Measurements from ENCODE around the gene JAK1.

The JAK1 gene

DNA sequence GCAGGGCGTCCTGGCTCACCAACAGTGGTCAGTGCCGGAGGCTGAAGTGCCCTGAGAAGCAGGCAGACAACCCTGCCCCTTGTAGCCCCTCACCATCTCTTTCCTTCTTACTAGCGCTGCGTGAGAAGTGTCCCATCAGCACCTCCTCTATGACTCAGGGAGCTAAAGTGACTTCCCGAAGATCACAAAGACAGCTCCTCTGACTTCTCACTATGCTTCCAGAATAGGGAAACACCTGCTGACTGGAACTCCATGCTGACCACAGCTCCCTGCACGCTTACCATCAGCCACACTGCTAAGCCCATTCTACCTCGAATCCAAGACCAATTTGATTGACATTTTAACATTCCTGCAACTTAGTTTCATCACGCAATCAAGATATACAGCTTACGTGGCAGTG, 92.8 kb downstream of the JAK1 start:
- DNase-seq (ENCODE audit: low read depth), result no peak
- TF ChIP-seq, protein P1, sequence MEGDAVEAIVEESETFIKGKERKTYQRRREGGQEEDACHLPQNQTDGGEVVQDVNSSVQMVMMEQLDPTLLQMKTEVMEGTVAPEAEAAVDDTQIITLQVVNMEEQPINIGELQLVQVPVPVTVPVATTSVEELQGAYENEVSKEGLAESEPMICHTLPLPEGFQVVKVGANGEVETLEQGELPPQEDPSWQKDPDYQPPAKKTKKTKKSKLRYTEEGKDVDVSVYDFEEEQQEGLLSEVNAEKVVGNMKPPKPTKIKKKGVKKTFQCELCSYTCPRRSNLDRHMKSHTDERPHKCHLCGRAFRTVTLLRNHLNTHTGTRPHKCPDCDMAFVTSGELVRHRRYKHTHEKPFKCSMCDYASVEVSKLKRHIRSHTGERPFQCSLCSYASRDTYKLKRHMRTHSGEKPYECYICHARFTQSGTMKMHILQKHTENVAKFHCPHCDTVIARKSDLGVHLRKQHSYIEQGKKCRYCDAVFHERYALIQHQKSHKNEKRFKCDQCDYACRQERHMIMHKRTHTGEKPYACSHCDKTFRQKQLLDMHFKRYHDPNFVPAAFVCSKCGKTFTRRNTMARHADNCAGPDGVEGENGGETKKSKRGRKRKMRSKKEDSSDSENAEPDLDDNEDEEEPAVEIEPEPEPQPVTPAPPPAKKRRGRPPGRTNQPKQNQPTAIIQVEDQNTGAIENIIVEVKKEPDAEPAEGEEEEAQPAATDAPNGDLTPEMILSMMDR (IDR thresholded peaks at IDR 0.05; ENCODE audit: control insufficient read depth, extremely low read depth, insufficient read depth), result no peak
- H3K4me3 ChIP-seq (ENCODE audit: low read depth, low read length), result no peak overlapping the region

- TF ChIP-seq, protein P1 (IDR thresholded peaks at IDR 0.05; ENCODE audit: control insufficient read depth, extremely low read depth, insufficient read depth), result no peak
Measured at GRCh38 chr1:64872067-64872466, 94.3 kb downstream of the JAK1 start.

DNA sequence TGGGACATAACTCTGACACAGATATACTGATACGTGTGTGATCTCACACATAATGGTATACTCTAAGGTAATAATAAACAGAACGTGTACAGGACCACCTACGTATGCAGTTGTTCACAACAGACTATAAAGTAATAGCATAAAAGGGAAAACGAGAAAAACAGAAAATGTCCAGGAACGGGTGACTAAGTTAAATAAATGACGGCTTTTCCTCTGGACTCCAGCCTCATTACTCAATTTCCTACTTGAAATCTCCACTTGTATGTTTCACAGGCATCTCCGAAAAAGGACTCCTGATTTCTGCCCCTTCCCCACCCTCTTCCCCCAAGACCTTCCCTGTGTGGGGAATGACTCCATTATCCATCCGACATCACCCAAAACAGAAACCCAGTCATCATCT, 95.1 kb downstream of the JAK1 start:
- H3K4me3 ChIP-seq (ENCODE audit: low read depth, low read length), result no peak overlapping the region
- TF ChIP-seq, protein P1 (IDR thresholded peaks at IDR 0.05; ENCODE audit: control insufficient read depth, extremely low read depth, insufficient read depth), result no peak
- DNase-seq (ENCODE audit: low read depth), result no peak

More at GRCh38 chr1:64872067-64872466, 94.3 kb downstream of the JAK1 start:
- no peak for DNase-seq (ENCODE audit: low read depth)
- no peak overlapping the region for H3K4me3 ChIP-seq (ENCODE audit: low read depth, low read length)

GRCh38 chr1:64867266-64867665, 99.1 kb downstream of the JAK1 start:
- DNase-seq (ENCODE audit: low read depth), result no peak
- H3K4me3 ChIP-seq (ENCODE audit: low read depth, low read length), result no peak overlapping the region
- TF ChIP-seq, protein P1 (IDR thresholded peaks at IDR 0.05; ENCODE audit: control insufficient read depth, extremely low read depth, insufficient read depth), result no peak

DNA sequence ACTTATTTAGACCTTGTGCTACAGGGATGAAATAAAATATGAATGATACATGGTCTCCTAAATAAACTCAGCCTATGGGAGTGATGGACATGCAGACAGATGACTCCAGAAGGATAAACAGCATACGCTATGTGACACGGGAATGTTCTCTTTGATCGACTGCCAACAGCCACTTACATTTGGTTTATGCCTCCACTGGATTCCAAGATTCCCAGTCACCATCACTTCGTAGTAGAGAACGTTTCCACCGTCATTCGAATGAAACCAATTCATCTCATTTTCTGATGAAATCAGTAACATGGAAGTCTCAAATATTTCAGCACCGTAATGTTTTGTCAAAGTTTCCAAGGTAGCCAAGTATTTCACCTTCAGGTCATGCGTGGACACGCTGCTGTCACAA, 99.7 kb downstream of the JAK1 start:
- TF ChIP-seq, protein P1 (IDR thresholded peaks at IDR 0.05; ENCODE audit: control insufficient read depth, extremely low read depth, insufficient read depth), result no peak
- no peak for DNase-seq (ENCODE audit: low read depth)
- no peak overlapping the region for H3K4me3 ChIP-seq (ENCODE audit: low read depth, low read length)

DNA sequence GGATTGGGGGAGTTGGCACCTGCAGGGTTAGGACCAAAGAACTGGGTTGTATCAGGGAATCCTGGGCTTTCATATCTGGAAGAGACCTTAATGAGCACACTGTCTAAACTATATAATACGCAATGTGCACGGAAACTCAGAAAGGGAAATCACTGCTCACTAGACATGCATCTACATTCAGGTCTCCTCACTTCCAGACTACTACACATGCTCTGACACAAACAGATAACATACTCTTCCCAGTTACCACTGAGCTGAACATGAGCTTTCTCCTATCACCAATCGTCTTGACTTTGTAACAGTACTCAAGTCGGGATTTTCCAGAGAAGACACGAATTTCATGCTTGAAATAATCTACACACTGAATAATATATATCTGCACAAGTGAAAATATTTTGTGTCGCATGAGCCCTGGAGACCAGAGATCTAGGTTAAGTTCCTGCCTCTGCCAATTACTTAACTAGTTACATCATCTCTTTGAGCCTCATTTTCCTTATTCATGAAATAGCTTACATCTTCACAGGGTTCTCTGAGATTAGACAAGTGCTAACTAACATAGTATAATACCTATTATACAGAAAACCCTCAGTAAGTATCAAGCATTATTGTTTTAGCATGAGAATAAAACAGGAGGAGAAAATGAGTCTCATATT, 101.1 kb downstream of the JAK1 start:
- TF ChIP-seq, protein P1 (IDR thresholded peaks at IDR 0.05; ENCODE audit: control insufficient read depth, extremely low read depth, insufficient read depth), result no peak
- no peak for DNase-seq (ENCODE audit: low read depth)
- H3K4me3 ChIP-seq (ENCODE audit: low read depth, low read length), result no peak overlapping the region
